GM19025 (cell line): ENCODE measurements around the gene REXO4.

Source experiments
- ATAC-seq: cut with Tn5 transposase; IDR thresholded peaks from one replicate; pipeline ENCODE4 v1.9.1; 2021; ENCODE audit warnings: mild to moderate bottlenecking, low read depth, moderate library complexity; ENCODE audit not compliant: unreplicated experiment

Gene REXO4

DNA sequence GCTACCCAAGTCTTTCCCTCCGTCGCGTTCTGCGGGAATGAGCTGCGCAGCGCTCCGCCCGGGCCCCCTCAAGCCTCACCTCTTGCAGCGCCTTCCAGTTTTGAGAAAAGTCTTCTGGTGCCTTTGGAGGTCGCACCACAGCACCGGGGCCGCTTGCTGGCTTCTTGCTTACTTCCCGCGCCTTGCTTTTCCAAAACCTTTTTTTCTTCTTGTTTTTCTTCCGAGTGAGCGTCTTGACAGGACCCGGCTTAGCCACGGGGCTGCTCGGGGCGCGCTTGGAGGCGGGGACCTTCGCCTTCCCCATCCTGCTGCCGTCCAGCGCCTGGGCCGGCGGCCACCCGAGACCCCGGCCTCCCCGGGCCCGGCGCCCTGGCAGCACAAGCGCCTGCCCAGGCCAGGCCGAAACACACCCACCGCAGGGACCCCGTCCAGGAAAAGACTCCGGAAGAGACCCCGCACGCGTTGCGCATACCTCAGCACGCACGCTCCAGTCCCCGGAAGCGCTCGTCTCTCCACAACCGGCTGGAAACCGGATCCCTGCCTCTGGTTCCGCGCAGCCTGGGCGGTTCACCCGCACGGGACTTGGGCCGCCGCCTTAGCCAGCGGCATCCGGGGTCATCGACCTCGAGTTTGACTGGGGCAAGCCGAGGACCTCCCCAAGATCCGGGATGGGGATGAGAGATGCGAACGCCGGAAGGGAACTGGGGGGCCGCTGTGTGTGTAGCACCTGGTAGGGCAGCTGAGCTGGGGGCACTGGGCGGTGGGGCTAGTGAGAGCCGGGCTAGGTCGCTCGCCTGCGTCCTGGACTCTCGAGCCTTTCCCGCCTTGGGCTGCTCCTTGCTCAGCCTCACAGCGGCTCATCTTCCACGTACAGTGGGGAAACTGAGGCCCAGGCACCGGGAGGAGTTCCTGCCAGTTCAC lies at the start of gene REXO4:
Gene REXO4 (minus strand): TSS at position 470 of the 921 bp plus-strand sequence. CDS start 166 bp downstream, at position 304.
- peak; percentile 71 for ATAC-seq

- no peak for ATAC-seq
Measured at GRCh38 chr9:133467101-133467500, 49.3 kb upstream of the REXO4 start.

GRCh38 chr9:133465984-133466383 lies 48.2 kb upstream of the REXO4 start:
- no peak for ATAC-seq

DNA sequence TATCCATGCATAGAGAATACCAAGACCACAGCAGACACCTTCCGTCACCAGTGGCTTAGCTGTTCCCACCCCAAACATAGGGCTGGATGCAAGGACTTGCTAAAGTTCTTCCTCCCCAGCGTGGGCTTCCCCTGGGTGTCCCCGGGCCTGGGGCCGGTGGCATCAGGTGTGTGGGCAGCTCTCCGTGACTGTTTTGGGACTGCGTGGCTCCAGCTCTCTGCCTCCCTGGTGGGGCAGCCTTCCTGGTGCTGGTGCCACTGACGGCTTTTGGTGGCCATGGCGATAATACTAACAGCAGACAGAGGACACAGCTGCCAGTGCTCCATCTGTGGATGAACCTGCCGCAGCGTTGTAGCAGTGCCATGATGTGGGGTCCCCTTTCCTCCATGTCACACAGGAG lies 46.8 kb upstream of the REXO4 start:
- no peak for ATAC-seq

DNA sequence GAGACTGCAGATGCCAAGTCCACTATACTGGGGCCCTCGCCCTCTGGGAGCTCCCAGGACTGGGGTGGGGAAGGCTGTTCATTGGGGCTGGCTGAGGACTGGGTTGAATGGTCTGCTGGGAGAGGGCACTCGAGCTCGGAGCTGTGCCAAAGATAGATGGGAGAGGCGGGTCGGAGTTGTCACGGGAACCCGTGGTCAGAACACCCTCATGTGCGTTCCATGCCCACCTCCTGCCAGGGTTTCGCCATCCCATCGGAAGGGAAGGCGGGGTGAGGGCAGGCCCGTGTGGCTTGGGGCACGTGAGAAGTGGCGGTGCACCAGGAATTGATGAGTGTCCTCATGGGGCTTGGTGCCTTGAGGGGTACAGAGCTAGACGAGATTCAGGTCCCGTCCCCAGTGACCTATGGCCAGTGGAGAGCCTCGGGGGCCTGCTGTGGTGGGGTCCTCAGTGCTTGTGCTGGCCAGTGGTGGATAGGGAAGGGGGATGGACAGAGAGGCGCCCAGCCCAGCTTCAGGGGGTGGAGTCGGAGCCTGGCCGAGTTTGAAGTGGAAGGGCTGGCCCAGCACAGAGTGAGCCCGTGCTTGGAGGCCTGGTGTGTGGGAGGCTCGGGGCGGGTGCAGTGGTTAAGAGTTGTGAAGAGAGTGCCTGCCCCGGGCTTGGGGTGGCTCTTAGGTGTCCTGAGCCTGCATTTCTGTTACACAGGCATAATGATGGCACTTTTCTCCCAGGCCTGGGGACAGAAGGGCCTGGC lies 46.2 kb upstream of the REXO4 start:
- ATAC-seq, result no peak

GRCh38 chr9:133463234-133463863 lies 45.5 kb upstream of the REXO4 start:
- no peak for ATAC-seq

GRCh38 chr9:133461975-133462374 lies 44.2 kb upstream of the REXO4 start:
- no peak for ATAC-seq

DNA sequence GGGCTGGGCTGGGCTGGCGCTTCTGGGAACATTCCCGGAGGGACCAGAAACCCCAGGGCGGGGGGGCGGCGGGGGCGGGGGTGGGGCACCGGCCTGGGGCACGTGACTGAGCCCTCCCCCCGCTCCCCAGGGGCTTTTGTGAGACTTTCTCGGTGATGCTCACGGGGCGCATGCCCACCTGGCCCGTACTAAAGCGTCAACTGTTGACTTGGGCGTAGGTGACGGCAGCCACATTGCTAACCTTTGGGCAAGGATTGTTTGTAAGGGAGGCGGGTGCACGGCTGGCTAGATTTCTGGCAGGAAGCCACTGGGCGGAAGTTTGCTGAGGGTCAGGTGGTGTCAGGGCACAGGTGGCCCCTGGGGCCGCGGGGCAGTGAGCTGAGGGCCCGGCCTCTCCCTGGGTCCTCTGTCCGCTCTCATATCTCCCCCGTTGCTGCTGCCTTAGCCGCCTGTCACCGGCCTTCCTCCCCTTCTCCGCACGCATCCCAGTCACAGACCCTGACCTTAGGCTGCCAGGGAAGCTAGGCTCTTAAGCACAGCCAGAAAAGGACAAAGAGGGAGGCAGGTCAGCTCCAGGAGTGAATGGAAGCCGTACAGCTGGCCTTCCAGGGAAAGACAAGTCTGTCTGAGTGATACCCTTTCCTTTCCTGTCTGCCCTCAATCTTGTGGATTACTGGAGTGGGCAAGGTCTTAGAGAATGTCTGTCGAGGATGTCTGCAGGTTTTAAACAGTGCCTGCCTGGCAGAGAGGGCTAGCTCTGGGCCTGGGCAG lies 42.8 kb upstream of the REXO4 start:
- ATAC-seq, result peak; percentile 20

GRCh38 chr9:133459476-133460404 lies 41.9 kb upstream of the REXO4 start, which contains the start of gene CACFD1:
Gene CACFD1, plus strand, starts transcription at chr9:133459978. Its CDS starts 89 bp downstream, at chr9:133460067.
- peak; percentile 77 for ATAC-seq

GRCh38 chr9:133458643-133459312 lies 41.0 kb upstream of the REXO4 start:
- ATAC-seq, result no peak

- ATAC-seq, result no peak
Measured at GRCh38 chr9:133457748-133458147, 39.9 kb upstream of the REXO4 start.

DNA sequence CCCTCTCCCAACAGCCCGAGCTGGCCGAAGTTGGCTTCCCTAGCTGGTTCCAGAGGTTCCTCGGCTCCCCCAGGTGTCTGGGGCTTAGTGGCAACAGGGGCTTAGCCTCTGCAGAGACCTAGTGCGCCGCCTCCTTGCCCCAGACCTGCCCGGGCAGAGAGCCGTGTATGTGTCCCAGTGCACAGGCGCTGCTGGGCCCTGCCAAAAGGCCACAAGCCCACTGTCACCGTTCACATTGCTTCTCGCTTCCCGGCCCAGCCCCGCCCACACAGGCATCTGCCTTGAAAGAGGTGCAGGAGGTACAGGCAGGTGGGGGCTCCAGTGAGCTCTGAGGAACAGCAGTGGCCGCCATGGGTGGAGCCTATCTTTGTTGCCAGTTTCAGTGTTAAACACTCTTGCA lies 39.4 kb upstream of the REXO4 start:
- ATAC-seq, result no peak

DNA sequence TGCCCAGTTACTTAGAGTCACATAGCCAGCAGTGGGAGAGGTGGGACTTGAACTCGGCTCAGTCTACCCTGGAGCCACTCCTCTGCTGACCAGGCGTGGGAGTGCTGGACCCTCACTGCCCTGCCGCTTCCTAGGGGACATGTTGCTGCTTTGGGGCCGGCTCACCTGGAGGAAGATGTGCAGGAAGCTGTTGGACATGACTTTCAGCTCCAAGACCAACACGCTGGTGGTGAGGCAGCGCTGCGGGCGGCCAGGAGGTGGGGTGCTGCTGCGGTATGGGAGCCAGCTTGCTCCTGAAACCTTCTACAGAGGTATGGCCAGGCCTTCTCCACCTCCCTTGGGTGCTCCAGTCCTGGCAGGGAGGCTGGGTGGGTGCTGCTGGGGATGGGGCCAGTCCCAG lies 38.6 kb upstream of the REXO4 start:
- ATAC-seq, result no peak

DNA sequence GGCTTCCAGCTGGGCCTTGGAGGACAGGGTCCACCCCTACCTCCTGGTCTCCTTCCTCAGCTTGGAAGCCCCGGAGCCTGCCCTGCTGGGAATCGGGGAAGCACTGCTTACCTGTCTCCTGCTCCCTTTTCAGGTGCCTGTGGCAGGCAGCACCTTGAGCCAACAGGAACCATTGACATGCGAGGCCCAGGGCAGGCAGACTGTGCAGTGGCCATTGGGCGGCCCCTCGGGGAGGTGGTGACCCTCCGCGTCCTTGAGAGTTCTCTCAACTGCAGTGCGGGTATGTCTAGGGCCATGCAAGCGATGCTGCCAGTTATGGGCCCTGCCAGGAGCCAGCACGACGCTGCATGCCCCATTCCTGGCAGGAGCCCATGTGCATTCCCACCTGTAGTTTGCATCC lies 38.1 kb upstream of the REXO4 start:
- ATAC-seq, result no peak

- ATAC-seq, result no peak
Measured at GRCh38 chr9:133454943-133455673, 37.3 kb upstream of the REXO4 start.

DNA sequence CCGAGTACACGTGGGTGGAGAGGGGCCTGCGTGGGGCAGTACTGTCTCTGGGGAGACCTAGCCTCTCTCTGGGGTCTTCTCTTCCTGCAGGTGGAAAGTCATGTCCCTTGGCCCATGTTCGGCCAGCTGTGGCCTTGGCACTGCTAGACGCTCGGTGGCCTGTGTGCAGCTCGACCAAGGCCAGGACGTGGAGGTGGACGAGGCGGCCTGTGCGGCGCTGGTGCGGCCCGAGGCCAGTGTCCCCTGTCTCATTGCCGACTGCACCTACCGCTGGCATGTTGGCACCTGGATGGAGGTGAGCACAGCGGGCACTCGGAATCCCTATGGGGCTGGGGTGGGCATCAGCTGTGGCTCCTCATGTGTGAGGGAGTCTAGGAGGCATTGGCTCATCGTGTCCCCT lies 36.5 kb upstream of the REXO4 start:
- ATAC-seq, result no peak

- no peak for ATAC-seq
Measured at GRCh38 chr9:133453651-133454050, 35.8 kb upstream of the REXO4 start.

DNA sequence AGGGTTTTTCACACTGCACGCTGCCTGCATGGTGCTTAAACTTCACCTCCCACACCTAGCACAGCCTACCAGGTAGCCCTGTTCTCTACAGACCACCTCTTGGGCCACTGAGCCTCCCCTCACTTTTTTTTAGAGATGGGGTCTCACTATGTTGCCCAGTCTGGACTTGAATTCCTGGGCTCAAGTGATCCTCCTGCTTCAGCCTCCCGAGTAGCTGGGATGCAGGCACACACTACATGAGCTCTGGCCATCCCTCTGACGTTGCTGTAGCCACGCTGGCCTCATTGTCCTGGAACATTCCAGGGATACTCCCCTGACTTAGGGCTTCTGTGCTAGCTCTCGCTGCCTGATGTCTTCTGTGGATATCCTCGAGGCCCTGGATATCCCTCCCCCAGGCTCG lies 34.8 kb upstream of the REXO4 start:
- ATAC-seq, result no peak
